GM21515 (cell line): ENCODE measurements around the gene DENND4C.
A peak's percentile ranks its signal among the peaks of the same experiment; 100 is the strongest.
"Not testable (repeated sequence)": the region's sequence is repeated elsewhere in the genome, so short reads cannot be mapped to it uniquely, and the experiment has no call there.

Experiments used
- ATAC-seq: cut with Tn5 transposase; IDR thresholded peaks from one replicate; pipeline ENCODE4 v1.9.1; 2021; ENCODE audit not compliant: unreplicated experiment

The DENND4C gene

GRCh38 chr9:19369107-19369506, 138.6 kb downstream of the DENND4C start:
- ATAC-seq, result no peak

- ATAC-seq, result no peak
Measured at GRCh38 chr9:19371942-19372341, 141.4 kb downstream of the DENND4C start.

- ATAC-seq, result no peak
Measured at GRCh38 chr9:19372567-19372966, 142.1 kb downstream of the DENND4C start.

GRCh38 chr9:19373527-19373926, 143.0 kb downstream of the DENND4C start:
- ATAC-seq, result no peak

GRCh38 chr9:19375538-19375937, 145.0 kb downstream of the DENND4C start:
- ATAC-seq, result no peak

- ATAC-seq, result no peak
Measured at GRCh38 chr9:19376931-19377330, 146.4 kb downstream of the DENND4C start.

GRCh38 chr9:19378164-19378563, 147.7 kb downstream of the DENND4C start:
- ATAC-seq, result no peak

GRCh38 chr9:19378647-19379046, 148.2 kb downstream of the DENND4C start:
- no peak for ATAC-seq

- no peak for ATAC-seq
Measured at GRCh38 chr9:19379283-19379682, 148.8 kb downstream of the DENND4C start.

GRCh38 chr9:19379697-19380046, 149.2 kb downstream of the DENND4C start:
- ATAC-seq, result peak; percentile 37

GRCh38 chr9:19380826-19381075, 150.3 kb downstream of the DENND4C start:
- ATAC-seq, result no peak

- no peak for ATAC-seq
Measured at GRCh38 chr9:19381656-19382055, 151.2 kb downstream of the DENND4C start.

- not testable (repeated sequence) for ATAC-seq
Measured at GRCh38 chr9:19385212-19385611, 154.7 kb downstream of the DENND4C start.

GRCh38 chr9:19385786-19386501, 155.5 kb downstream of the DENND4C start:
- ATAC-seq, result no peak

- no peak for ATAC-seq
Measured at GRCh38 chr9:19386502-19387044, 156.1 kb downstream of the DENND4C start.

GRCh38 chr9:19387317-19387716, 156.8 kb downstream of the DENND4C start:
- ATAC-seq, result no peak

- not testable (repeated sequence) for ATAC-seq
Measured at GRCh38 chr9:19389539-19389938, 159.0 kb downstream of the DENND4C start.

- no peak for ATAC-seq
Measured at GRCh38 chr9:19397845-19398244, 167.4 kb downstream of the DENND4C start.

GRCh38 chr9:19403231-19403630, 172.7 kb downstream of the DENND4C start:
- not testable (repeated sequence) for ATAC-seq

- ATAC-seq, result no peak
Measured at GRCh38 chr9:19404283-19405075, 174.0 kb downstream of the DENND4C start.

- no peak for ATAC-seq
Measured at GRCh38 chr9:19405771-19406170, 175.3 kb downstream of the DENND4C start.

GRCh38 chr9:19408316-19408692, 177.8 kb downstream of the DENND4C start:
- no peak for ATAC-seq
